AG10803 (cell line): ENCODE measurements around the gene ALDH9A1.

Experiments used
- DNase-seq: peaks from one replicate; pipeline ENCODE4 v3.0.0; 2010; ENCODE audit warnings: low read depth
- H3K4me3 ChIP-seq: 2 replicates; pipeline ENCODE4 v1.5.1; 2011; ENCODE audit warnings: mild to moderate bottlenecking, low read length, control low read depth
- TF ChIP-seq, protein P1 (sequence below): conservative IDR thresholded peaks from 2 replicates; pipeline ENCODE4 v1.5.1; 2011; ENCODE audit warnings: mild to moderate bottlenecking, low read length, control low read depth, inconsistent platforms

ALDH9A1 gene

DNA sequence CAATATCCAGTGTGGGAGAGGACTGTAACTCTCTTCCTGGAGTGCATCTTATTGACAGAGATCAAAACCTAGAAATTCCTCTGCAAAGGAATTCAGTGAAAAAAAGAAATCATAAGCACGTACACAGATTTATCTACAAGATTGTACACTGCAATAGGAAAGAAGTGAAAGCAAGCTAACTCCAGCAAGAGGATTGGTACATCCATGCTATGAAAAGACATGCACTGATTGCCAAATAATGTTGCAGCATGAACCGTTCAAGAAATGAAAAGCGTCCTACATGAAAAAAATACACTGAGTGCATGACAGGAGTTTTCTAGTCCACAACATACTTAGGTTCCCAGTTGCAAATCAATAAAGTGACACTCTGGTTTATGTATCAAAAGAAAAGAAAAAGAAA, 69.2 kb downstream of the ALDH9A1 start:
- H3K4me3 ChIP-seq: no peak overlapping the region
- no peak for DNase-seq
- TF ChIP-seq, protein P1, sequence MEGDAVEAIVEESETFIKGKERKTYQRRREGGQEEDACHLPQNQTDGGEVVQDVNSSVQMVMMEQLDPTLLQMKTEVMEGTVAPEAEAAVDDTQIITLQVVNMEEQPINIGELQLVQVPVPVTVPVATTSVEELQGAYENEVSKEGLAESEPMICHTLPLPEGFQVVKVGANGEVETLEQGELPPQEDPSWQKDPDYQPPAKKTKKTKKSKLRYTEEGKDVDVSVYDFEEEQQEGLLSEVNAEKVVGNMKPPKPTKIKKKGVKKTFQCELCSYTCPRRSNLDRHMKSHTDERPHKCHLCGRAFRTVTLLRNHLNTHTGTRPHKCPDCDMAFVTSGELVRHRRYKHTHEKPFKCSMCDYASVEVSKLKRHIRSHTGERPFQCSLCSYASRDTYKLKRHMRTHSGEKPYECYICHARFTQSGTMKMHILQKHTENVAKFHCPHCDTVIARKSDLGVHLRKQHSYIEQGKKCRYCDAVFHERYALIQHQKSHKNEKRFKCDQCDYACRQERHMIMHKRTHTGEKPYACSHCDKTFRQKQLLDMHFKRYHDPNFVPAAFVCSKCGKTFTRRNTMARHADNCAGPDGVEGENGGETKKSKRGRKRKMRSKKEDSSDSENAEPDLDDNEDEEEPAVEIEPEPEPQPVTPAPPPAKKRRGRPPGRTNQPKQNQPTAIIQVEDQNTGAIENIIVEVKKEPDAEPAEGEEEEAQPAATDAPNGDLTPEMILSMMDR: no peak

DNA sequence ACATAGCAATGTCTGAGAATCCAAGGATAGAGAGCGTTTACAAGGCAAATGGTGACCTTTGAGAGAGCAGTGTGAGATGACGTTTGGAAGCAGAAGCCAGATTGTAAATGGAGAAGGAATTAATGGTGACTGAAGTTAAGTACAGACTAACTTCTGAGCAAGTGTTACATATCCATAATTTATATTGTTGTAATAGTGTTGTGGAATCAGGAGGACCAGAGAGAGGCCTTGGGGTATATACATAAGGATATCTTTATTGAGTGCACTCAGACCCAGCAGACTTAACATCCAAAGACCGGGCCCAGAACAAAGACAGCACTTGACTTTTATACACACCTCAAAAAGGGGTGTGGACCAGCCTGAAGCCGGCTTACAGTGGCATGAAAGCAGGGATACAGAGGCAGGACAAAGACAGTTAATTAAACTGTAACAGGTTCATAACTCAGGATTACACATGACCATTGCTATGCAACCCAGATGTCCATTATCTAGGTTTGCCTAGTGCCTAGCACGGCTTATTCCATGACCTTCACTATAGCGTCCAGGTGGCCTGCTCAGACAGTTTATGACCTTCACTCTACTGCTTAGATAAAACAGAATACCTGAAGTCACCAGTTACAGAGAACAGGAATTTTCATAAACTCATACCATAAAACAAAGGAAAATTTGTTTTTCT, 70.1 kb downstream of the ALDH9A1 start:
- TF ChIP-seq, protein P1: no peak
- no peak overlapping the region for H3K4me3 ChIP-seq
- DNase-seq: no peak

DNA sequence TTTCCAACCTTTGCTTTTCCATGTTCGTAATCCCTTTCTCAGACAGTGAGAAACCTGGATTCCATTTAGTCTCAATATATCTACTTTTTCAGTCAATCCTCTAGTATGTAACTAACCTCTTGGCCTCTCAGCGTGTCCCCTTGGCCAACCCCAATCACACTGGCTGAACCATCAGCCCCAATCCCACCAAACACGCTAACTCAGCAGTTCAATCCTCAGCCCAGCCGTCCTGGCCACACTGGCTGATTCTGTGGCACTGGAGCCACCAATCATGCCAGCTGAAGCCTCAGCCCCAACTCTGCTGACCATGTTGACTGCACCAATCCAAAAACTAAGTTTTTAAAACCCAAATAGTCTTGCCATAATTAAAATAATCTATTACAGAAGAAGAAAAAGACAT, 73.9 kb downstream of the ALDH9A1 start:
- no peak for DNase-seq
- H3K4me3 ChIP-seq: no peak overlapping the region
- TF ChIP-seq, protein P1: no peak

DNA sequence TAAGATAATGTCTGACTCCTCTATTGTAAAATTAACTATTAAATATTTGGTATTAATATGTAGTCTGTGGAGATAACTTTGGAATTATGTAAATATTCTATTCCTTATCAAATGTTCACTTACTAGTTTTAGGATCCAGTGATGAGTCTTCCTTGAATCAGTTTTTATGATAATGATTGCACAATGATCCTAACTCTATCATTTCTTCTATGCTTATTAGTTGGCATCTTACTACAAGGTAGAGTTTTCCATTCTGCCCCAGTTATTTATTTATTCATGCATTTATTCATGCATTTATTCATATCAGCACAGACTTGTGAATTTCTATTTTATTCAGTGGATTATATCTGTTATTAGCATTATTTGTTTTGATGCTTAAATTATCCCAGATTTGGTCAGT, 74.7 kb downstream of the ALDH9A1 start:
- TF ChIP-seq, protein P1: no peak
- no peak overlapping the region for H3K4me3 ChIP-seq
- no peak for DNase-seq

DNA sequence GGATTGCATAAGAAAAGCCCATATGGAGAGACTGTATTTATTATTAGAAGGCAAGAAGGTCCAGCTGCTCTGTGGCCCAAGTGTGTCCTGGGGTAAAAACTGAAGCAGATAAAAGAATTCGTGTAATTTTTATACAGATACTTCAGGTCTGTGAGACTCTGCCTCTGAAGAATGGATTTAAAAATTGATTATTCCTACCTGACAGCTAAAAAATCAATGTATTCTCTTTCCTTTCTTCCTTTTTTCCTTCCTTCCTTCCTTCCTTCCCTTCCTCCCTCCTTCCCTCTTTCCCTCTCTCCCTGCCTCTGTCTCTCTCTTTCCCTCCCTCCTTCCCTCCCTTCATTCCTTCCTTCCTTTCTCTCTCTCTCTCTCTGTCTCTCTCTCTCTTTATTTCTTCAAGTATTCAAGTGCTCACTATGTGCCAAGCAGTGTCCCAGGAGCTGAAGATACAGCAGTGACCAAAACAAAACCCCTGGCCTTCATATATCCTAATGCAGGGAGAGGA, 78.7 kb downstream of the ALDH9A1 start:
- no peak for DNase-seq
- TF ChIP-seq, protein P1: no peak
- H3K4me3 ChIP-seq: no peak overlapping the region

DNA sequence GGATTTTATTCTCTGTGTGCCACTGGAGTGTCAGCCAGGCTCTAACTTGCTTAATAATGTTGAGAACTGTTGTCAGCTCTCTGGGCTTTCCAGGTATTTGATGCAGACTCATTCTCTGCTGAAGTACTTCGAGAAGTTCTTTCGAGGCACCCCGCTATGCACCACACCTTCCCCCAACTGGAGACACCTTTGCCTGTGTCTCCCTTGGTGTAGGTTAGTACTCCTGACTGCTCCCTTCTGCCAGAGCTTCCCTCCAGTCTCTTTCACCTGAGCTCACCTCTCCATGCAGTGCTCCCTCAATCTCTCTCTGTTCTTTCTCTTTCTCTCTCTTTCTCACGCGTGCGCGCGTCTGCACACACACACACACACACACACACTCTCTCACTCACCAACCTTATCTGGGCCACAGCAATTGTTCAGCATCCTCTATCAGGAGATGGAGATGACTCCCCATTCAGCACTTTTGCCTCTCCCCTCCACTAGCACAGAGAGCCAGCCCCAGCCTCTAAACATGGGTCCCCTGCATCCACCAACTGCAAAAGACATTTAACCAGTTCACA, 81.3 kb downstream of the ALDH9A1 start:
- TF ChIP-seq, protein P1: no peak
- no peak overlapping the region for H3K4me3 ChIP-seq
- no peak for DNase-seq

DNA sequence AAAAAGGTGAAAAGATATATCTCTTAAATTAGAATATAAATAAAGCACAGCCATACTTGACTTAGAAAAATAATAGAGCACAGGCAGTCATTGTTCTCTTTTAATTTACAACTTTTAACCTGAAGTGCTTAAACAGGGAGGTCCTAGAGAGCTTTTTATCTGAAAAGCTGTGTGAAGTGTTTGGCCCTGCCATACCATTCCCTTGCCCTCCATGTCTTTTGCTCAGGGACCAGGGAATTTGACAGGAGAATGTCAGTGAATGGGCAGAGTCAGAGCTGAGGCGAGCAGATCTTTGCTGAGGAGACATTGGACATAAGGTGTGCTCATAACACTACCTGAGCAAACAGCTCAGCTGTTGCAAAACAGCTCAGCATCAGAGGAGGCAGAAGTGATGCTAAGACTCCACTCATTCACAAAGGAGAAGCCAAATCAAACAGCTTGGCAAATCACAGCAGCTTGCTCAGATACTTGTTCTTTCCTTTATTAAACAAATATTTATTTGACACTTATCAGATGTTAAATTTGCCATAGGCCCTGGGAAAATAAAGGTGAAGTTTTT, 82.2 kb downstream of the ALDH9A1 start:
- DNase-seq: no peak
- TF ChIP-seq, protein P1: no peak
- no peak overlapping the region for H3K4me3 ChIP-seq
